AG08395 (cell line): Measurements from ENCODE around the gene HK3.

Experiments used
- DNase-seq: peaks from one replicate; pipeline ENCODE4 v3.0.0; 2012; ENCODE audit warnings: mixed read lengths, low spot score

The HK3 gene

DNA sequence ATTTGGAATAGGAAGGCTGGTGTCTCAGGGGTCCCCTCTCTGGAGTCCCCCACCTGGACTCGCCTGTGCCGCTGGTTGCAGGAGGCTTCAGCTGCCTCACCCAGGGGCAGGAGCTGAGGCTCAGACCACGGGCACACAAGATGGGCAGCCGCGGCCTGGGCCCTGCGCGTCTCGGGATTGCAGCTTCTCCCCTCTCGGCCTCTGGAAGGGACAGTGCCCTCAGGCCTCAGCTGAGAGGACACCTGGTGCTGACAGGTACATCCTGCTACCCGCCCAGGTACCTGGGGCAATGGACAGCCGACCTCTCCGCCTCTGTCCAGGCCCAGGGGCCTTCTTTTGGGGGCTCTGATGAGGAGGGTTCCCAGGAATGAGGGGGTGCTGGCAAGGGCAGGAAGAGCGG lies 50.5 kb downstream of the HK3 start:
- DNase-seq, result no peak

DNA sequence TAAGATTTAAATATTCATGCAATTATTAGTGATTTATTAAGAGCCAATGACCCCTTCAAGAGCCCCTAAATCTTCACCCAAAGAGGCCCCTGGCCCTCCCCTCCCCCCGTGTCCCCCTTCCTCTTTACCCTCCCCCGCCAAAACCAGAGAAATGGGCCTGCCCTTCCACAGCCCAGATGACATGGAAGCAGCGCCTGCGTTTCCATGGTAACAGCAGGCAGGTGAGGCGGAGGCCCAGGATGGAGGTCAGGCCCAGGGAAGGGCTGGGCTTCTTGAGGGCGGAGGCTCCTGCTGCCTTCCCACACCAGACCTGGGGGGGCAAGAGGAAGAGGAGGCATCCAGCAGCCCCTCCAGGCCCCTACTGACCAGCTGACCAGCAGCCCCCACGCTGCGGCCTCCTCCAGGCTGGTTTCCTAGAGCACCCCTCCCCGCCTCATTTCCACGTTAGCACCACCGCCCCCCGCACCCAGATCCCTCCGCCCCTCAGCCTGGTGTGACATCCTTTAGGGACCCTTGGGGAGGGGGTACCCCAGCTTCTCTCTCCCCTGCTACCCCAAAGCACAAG lies 51.3 kb downstream of the HK3 start:
- DNase-seq, result no peak

DNA sequence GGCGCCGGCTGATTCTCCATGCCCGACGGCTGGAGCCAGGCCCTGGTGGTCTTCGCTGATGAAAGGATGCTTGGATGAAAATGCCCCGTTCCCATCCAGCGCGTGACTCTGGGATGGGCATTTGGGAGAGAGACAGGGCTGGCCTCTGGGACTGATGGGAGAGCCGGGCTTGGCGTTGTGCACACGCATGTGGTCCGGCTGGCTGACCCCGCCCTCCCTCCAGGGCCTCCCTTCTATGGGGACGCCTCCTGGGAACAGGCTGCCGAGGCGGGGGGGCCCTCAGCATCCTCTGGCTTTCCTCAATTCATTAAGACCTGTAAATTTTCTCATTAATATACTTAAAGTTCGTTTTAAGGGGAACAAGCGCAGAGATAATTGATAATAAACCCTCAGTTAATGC lies 52.0 kb downstream of the HK3 start:
- DNase-seq, result no peak

DNA sequence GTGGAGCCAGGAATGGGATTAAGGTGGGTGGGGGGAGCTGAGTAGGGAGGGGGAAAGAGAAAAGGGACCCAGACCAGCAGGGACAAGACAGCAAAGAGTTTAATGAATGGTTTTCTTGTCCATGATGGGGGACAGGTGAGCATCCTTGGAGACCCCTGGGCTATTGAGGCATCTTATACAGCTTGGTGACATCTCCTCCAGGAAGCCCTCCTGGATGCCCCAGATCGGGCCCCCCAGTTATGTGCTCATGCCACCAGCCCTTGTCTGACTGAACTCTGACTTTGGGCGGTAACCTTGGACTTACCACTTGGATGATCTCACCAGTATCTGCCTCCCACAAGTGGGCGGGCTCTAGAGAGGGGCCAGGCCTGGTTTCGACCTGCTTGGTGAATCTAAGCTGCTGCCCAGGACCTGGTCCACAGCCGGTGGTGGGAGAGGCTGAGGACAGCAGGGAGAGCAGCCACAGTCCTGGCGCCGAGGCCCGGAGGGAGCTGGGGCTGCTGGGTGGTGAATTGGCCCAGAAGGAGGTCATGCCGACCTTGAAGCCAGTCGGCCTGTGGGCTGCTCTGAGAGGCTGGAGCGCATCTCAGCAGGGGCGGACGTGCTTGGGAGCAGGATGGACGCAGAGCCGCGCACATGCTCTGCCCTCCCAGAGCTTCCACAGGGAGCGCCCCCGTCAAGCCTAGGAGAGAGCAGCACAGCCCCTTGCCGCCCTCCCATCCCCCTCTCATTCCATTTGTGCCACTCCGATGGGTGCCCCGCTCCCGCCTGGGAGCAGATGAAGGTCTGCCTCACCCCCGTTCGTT lies 52.6 kb downstream of the HK3 start:
- DNase-seq, result no peak

DNA sequence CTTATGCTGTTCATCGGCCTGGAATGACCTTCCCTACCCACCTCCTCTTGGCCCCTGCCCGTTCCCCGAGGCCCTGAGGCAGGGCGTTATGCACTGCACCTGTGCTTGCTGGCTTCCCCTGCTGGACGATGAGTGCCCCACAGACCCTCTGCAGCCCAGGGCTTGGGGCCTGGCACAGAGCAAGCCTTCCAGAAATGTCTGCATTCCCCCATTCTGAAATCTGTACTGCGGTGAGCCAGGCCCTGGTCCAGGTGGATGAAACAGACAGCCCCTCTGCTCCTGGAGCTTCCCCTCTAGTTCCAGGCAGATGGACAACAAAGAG lies 53.8 kb downstream of the HK3 start:
- DNase-seq, result no peak

DNA sequence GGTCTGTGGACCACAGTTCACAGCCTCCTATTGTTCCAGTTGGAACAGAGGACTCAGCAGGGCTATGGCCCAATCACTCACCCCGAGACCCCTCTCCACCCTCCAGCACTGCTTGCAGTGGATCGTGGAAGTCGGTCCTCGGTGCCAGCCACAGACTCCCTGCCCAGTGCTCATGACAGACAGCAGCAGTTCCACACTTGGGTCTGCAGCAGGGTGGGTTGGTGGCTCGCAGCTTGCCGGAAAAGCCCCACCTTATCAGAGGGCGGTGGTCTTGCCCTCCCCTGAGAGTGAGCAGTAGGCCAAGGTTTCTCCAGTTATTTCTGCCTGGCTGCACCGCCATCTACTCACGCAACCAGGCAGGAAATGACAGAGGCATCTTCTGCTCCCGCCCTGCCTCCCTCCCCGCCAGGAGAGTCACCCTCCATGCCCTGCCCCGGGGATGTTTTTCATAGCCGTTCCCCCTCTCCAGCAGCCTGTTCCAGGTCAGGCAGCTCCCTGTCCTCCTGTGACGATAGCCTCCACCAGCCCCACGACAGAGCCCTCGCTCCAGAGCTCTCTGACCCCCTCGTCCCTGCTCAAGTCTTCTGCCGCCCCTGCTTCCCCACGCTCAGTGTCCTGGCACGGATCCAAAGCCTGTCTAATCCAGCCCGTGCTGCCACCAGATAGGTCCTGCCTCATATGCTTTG lies 54.3 kb downstream of the HK3 start:
- DNase-seq, result peak; percentile 64

DNA sequence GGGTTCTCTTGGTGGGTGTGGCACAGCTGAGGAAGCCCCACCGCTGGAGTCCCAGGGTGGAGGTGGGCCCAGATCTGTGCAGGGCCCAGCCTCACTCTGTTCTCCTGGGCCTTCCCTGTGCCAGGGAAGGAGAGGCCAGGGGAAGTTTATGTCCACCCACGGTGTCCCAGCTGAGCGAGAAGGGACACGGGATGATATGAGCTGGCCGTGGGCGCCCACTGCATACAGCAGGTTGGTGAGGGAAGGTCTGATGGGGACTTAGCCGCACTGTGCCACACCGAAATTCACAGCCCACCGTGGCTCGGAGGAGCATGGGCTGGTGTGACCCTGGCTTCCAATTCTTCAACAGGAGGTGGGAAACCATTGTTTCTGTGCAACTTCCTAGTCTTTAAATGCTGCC lies 54.9 kb downstream of the HK3 start:
- DNase-seq, result no peak

DNA sequence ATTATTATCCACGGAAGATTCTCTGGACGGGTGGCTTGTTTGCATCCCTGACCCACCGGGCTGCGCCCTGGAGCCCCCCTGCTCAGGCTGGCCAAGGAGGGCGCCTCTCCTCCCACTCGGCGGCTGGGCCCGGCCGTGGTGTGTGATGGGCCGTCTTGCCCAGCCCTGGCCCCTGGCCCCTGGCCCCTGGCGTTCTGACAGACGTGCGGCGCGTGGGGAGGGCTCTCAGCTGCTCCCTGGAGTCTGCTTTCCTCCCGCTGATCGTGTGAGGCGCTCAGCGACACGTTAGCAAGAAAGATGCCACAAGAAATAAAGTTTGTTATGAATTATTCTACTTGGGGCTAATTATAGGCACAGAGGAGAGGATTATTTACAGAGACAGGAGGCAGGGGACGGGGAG lies 55.5 kb downstream of the HK3 start:
- no peak for DNase-seq

DNA sequence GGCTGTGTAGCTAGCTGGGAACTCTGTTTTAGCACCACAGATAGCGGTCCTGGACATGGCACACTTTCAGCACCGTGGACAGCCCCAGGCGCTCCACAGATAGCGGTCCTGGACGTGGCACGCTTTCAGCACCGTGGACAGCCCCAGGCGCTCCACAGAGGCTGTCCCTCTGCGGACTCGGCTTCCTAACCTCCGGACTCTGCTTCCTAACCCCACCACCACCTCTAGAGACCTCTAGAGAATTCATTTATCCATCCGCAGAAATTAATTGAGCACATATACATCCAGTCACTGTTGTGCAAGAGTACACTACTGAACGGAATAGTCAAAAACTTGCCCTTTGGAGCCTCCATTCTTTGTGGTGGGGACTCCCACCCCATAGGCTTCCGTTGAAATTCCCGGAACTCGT lies 61.4 kb downstream of the HK3 start:
- peak; percentile 85 for DNase-seq

DNA sequence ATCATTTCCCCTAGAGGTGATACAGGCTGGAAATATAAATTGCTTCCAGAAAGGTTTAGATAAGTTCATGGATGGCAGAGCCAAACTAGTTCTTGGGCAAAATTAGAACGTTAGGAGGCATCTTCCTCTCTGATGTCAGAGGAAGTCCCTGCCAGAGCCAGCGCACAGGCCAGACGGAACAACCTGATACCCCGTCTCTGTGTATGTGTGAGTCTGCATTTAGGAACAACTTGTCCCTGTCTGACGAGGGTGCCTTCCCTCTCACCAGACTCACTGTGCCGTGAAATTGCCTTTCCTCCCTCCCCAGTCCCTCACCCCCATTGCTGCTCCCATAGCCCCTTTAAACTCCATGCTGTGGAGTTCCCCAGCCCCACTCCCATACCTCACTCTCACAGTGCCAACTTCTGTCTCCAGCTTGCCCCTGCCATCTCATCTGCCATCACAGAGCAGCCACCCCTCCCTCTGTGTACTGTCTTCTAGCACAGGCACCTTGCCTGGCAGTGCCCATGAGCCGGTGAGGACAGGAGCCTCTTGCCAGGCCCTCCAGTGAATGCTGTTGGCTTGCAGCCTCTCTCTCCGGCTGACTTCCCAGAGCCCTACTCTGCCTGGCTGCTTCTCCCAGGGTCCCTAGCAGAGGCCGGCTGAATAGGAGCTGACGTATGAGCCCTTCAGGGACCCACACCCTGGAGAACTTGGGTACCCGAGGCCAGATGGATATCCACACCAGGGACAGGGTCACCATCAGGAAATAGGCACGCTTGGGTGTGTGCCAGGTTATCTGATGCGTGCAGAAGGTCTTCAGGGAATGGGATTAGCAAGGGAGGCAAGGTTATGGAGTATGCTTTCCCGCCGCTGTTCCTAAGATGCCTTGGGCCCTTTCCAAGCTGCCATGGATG lies 62.1 kb downstream of the HK3 start:
- DNase-seq, result no peak

DNA sequence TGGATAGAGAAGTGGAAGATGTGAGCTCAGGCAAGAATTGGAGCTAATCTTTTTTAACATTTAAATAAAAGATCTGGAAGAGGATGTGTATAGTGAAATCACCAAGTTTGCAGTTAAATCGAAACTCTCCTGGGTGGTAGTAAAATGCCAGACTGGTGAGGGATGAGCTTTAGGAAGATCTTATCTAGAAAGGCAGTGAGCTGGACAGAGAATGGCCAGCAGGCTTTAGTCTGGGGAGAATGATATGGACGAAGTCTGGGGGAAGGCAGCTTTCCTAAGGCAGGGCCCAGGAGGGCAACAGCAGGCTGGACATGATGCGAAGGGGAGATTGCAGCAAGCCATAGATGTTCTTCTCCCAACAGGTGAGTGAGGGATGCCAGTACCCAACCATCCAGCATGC lies 63.2 kb downstream of the HK3 start:
- no peak for DNase-seq

DNA sequence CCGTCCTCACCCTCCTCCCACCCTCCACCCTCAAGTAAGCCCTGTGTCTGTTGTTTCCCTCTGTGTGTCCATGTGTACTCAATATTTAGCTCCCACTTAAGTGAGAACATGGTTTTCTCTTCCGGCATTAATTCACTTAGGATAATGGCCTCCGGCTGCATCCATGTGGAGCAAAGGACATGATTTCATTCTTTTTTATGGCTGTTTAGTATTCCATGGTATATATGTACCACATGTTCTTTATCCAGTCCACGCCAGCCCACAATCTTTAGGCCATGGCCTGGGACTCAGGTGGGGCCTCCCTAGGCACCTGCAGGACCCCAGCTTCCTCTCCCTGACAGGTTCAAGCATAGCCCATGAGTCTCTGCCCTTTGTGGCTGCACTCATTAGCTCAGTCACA lies 65.9 kb downstream of the HK3 start:
- no peak for DNase-seq

DNA sequence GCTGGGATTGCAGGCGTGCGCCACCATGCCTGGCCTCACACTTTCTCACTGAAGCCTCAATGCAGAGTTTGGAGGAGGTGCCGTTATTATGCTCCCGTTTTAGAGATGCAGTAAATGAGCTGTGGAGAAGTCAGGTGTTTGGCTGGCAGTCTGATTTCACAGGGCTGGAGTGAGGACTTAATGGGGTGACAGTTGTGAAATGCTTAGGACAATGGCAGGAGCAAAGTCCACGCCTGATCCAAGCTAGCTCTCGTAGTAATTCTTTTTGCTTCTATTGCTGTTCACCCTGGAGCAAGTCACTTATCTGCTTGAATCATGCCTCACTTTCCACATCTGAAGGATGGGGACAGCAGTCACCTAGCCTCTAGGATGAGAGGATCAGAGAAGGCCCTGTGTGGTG lies 67.0 kb downstream of the HK3 start:
- DNase-seq, result no peak

DNA sequence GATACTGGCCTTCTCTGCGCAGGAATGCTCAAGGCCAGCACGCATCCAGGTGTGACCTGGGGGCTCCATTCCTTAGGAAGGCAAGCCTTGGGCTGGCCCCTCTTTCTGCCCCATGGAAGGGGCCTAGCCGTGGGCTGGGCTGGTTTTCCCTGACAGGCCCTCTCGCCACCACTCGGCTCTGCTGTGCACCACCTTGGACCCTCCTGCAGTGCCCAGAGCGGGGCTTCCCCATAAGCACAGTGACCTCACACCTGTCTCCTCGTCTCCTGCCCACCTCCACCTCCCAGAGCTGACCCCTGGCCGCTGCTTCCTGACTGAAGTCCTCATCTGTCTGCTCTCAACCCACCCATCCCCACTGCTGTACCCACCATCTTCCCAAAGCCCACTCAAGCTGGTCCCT lies 67.7 kb downstream of the HK3 start:
- no peak for DNase-seq

DNA sequence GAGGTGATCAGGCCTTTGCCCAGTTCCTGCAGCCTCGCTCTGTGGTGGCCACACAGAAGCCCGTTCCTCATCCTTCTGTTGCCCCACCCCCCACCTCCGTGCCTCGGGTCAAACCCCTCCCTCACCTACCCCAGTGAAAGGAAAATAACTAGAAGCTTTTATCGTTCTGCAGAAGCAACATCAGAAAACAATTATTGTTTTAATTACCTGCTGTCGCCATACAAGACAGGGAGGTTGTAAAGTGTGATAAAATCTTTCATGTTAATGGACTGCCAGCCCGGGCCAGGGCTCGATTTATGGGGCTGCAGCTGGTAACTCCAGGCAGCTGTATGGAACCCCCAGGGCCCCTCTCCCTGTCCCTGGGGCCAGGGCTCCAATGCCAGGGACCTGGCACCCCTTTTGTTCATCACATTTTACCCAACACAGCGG lies 68.1 kb downstream of the HK3 start:
- no peak for DNase-seq
